HTERT RPE-1 (cell line): Measurements from ENCODE around the gene CDK5RAP1.

Source experiments
- in situ Hi-C: fragments of 300-500 bp; cut with MboI; formaldehyde crosslinking; loops from 4 replicates; pipeline ENCODE4 v1.14.3; 2020; ENCODE audit warnings: low sequenced_read_pairs

CDK5RAP1 gene

GRCh38 chr20:33388268-33388667 is 13.1 kb downstream of the CDK5RAP1 start:
- in situ Hi-C loops = no loop called here

- in situ Hi-C loops = no loop called here
Observed at GRCh38 chr20:33387177-33387576, 14.1 kb downstream of the CDK5RAP1 start.

- in situ Hi-C loops = no loop called here
Observed at GRCh38 chr20:33386673-33387072, 14.6 kb downstream of the CDK5RAP1 start.

- in situ Hi-C loops = no loop called here
Observed at GRCh38 chr20:33377366-33377765, 24.0 kb downstream of the CDK5RAP1 start.

- in situ Hi-C loops = no loop called here
Observed at GRCh38 chr20:33373735-33374605, 27.3 kb downstream of the CDK5RAP1 start.

GRCh38 chr20:33372993-33373441 is 28.3 kb downstream of the CDK5RAP1 start:
- in situ Hi-C loops = no loop called here

GRCh38 chr20:33370291-33370690 is 31.0 kb downstream of the CDK5RAP1 start:
- in situ Hi-C loops = no loop called here

- in situ Hi-C loops = no loop called here
Observed at GRCh38 chr20:33362898-33363297, 38.4 kb downstream of the CDK5RAP1 start.

- in situ Hi-C loops = no loop called here
Observed at GRCh38 chr20:33359399-33360261, 41.7 kb downstream of the CDK5RAP1 start.

GRCh38 chr20:33353013-33353402 is 48.3 kb downstream of the CDK5RAP1 start:
- in situ Hi-C loops = no loop called here

GRCh38 chr20:33352258-33353012 is 48.9 kb downstream of the CDK5RAP1 start:
- in situ Hi-C loops = no loop called here

- in situ Hi-C loops = no loop called here
Observed at GRCh38 chr20:33351696-33352095, 49.6 kb downstream of the CDK5RAP1 start.

GRCh38 chr20:33349493-33349892 is 51.8 kb downstream of the CDK5RAP1 start:
- in situ Hi-C loops = no loop called here

- in situ Hi-C loops = no loop called here
Observed at GRCh38 chr20:33348136-33348937, 53.0 kb downstream of the CDK5RAP1 start.

GRCh38 chr20:33345342-33345741 is 56.0 kb downstream of the CDK5RAP1 start:
- in situ Hi-C loops = no loop called here

- in situ Hi-C loops = no loop called here
Observed at GRCh38 chr20:33343521-33343920, 57.8 kb downstream of the CDK5RAP1 start.

- in situ Hi-C loops = no loop called here
Observed at GRCh38 chr20:33339515-33340058, 61.7 kb downstream of the CDK5RAP1 start.

GRCh38 chr20:33338467-33339258 is 62.7 kb downstream of the CDK5RAP1 start:
- in situ Hi-C loops = no loop called here

GRCh38 chr20:33337531-33338165 is 63.7 kb downstream of the CDK5RAP1 start:
- in situ Hi-C loops = no loop called here
